SK-MEL-5 (cell line): Measurements from ENCODE around the gene FAM114A2. TPM values are rescaled to one million over a fixed set of nuclear protein-coding genes. Genes with fewer than 3 reads are reported as not detected.
"Not testable (repeated sequence)": the region's sequence is repeated elsewhere in the genome, so short reads cannot be mapped to it uniquely, and the experiment has no call there.

Experiments used
- DNase-seq: peaks from one replicate; pipeline ENCODE4 v3.0.0-alpha.2; 2016; ENCODE audit warnings: low read depth, low spot score
- in situ Hi-C: cut with HindIII; loops from 2 replicates; pipeline ENCODE4 v1.10.0; 2016; ENCODE audit warnings: low sequenced_read_pairs, high pct_unique_total_duplicates, low pct_unique_long_range_greater_than_20kb
- total RNA-seq: library from RNA; depleted of rRNA; stranded (reverse); fragments of >200 nt; shearing (Covaris generic); gene quantifications from 2 replicates; pipeline ENCODE4 v1.2.3, GENCODE V29; 2014

The FAM114A2 gene
- total RNA-seq, 1 experiment from 2014 or later, result 23.1 TPM

DNA sequence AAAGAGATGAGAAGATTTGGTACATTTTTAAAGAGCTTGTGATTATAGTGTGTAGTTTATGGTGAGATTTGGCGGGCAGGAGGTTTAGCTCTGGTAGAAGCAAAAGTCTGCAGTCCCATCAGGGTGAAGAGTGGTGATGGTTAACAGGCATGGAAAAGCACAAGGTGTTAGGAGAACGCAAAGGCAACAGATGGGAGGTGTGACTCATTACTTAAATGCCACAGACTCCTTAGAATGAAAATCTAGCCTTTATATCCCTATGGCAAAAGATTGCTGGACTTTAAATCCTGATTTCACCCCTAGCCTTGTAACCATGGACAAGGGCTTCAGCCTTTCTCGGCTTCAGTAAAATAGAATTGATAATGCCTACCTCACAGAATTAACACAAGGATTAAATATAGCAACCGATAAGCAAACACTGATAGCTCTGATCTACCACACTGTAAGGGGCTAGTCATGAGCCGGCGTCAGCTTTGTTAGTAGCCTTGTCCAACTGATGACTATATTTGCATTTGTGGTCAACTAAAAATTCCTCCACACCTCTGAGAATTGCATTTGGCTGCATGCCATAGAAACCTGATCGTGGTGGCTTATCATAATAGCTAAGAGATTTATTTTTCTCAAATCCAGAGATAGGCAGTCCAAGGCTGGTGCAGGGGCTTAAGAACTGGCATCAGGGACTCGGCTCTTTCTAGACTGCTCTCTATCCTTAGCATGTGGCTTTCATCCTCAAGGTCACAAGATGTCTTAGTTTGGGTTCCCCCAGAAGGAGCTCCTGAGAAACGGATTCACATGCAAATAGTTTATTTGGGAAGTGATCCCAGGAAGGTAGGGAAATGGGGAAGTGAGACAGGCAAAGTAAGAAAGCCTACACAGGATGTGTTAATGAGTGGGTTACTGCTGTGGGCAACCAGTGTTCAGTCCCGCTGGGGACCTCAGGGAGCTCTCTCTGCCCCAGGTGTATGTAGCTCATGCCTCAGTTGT lies 19.6 kb upstream of the FAM114A2 start:
- in situ Hi-C loops, result no loop called here
- DNase-seq, result no peak

DNA sequence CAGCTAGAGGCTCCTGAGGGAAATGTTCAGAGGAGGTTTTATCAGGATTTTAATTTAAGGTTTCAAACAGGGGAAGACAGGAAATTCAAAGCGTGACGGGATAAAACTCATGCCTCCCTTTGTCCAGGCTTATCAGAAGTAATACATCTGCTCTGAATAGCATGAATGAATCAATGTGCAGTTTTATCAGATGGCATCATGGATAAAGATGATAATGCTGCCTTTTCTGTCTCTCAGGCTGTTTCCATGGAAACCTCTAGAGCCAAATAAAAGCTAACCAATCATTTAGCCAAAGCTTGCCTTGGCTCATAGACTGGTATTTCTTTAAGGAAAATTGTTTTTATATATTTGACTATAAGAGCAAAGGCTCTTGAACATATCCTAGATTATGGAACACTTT lies 16.5 kb upstream of the FAM114A2 start:
- no peak for DNase-seq
- in situ Hi-C loops, result no loop called here

DNA sequence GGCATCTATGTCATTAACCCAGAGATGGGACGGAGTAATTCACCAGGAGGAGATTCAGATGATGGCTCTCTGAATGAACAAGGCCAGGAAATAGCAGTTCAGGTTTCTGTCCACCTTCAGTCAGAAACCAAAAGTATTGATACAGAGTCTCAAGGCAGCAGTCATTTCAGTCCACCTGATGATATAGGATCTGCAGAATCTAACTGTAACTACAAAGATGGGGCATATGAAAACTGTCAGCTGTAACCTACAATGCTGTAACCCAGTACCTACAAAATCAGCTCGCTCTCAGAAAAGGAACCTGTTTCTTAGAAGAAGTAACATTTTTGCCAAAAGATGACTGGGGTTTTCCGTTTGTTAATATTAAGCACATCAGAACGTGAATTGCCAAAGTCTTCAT lies 14.8 kb upstream of the FAM114A2 start:
- no peak for DNase-seq
- in situ Hi-C loops, result no loop called here

DNA sequence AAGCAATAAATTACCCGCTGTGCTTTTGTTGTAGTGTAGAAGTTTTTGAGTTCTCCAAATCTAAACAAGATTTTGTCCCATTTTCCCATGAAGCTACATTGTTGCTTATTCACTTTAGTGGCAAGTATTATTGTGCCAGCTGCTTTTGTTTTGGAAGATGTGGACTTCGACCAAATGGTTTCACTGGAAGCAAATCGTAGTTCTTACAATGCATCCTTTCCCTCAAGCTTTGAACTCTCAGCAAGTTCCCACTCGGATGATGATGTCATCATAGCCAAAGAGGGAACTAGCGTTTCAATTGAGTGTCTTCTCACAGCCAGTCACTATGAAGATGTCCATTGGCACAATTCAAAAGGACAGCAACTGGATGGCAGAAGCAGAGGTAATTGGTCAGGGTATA lies 10.9 kb upstream of the FAM114A2 start:
- in situ Hi-C loops, result no loop called here
- no peak for DNase-seq

DNA sequence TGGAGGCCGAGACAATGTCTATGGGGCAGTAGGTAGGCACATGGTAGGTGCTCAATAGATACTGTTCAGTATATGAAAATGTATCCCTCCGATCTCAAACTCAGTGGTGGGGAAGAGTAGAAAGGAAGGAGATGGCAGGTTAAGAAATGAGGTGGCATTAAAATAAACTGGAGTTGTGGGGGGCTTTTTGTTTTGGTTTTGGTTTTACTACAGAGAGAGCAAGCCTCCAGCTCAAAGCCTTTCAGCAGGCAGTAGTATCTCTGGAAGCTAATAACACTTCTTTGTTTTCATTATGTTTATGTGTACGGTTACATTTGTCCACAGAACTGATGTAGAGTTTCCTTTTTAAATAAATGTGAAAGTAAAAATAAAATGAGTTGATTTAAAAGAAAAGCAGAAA lies 8.6 kb upstream of the FAM114A2 start:
- in situ Hi-C loops, result no loop called here
- DNase-seq, result no peak

DNA sequence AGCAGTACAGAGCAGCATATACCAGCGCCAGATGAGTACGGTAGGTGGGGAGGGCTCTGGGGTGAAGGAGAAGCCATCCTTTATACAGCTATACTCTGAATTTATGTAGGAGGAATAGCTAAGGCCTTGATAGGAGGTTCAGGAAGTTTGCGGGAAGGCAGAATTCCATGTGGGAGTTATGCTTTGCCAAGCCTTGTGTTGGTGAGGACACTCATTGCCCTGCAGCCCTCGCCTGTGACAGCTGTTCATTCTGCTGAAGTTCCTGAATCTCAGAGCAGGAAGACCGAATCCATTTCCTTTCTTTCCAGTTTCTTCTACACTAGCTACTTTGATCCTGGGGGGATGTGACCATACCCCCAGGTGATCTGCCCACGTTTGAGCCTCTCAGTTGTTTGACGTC lies 7.8 kb upstream of the FAM114A2 start:
- in situ Hi-C loops, result no loop called here
- DNase-seq, result no peak

DNA sequence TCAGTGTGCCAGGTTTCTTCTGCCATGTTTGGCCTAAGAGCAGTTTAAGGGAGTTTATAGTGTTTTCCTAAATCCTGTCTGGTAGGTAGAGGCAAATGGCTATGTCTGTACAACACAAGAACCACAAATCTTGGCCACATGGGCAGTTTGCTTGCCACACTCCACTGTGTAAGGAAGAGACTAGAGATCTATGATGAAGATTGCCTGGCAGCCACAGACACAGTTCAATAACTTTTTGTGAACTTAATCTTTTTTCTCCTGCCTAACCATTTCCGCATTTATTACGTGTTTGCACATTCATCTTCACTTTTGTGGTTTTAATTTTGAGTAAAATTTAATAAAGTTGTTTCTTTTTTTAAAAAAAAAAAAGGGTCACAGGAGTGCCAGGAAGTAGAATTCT lies 5.9 kb upstream of the FAM114A2 start:
- in situ Hi-C loops, result no loop called here
- no peak for DNase-seq

DNA sequence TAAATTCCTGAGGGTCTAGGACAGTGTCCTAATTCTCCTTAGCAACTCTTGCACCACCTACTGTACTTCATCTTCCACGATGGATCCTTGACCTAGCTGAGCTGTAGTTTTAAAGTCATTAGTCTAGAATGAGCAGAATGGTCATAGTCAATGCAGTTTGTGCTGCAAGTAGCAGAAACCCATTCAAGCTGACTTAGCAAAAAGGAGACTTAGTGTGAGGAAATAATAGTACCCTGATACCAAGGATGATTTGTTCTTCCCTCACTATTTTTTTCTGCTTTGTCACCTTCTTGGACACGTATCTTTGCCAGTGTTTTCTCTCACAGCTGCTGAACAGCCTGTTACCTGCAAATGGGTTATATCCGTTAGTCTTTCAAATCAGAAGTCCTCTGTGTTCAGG lies 5.4 kb upstream of the FAM114A2 start:
- DNase-seq, result no peak

DNA sequence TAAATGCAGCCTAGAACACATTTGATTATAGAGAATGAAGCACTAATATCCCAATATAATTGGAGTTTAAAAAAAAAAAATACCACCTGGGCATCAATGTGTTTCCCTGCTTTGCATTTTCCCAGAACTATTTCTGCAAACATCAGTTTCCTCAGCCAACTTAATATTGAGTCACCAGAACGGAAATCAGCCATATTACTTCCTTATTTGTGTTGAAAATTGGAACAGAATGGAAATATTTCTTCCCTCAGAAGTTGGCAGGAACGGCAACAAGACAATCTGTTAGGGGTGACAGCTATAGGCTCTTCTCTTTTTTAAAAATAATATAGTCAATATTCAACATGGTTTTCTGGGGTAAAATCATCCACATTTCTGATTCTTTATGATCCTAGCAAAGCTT lies 4.1 kb upstream of the FAM114A2 start:
- no peak for DNase-seq
- in situ Hi-C loops, result no loop called here

More for the DNA sequence above, 5.4 kb upstream of the FAM114A2 start:
- in situ Hi-C loops, result no loop called here

DNA sequence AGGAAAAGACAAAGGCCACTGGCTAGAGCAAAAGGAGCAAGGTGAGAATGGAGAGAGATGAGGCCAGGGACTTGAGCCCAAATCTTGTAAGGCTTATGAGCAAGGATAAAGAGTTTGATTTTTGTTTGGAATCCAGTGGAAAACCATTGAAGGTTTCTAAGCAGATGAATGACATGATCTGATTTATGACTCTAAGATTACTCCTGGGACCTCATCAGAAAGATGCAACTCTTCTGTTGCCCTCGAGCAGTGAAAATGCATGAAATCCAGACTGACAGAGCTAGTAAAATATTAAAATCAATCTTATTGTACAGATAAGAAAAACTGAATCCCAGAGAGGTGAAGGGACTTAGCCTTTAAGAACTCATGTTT lies 734 bp upstream of the FAM114A2 start:
- in situ Hi-C loops, result no loop called here
- no peak for DNase-seq

DNA sequence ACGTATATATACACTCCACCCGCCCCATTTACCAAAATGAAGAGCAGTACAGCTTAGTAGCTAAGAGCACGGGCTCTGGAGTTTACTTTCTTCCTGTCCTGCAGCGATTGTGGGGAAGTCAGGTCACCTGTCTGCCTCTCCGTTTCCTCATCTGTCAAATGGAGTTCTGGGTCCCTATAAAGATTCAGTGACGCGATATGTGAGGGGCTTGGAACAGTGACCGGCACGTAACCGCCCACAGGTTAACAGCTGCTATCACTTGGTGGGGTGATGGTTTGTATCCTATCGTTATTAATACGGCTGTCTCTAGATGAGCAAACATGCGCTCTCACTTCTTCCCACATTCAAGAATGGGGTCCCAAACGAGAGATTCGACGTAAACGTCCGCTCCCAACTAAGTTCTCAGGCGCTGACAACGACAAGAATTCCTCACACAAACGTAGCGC lies 426 bp downstream of the FAM114A2 start:
- in situ Hi-C loops, result no loop called here
- peak; percentile 9 for DNase-seq

DNA sequence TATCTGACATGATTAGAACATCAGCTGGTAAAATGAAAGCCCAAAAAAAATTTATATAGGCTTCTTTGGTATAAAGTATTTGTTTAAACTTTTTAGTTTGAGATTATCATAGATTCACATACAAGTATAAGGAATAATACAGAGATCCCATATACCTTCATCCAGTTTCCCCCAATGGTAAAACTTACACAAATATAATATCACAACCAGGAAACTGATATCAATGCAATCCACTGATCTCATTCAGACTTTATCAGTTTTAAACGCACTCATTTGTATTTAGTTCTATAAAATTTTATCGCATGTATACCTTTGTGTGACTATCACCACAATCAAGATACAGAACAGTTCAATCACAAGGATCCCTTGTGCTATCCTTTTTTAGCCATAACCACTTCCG lies 3.8 kb downstream of the FAM114A2 start:
- DNase-seq, result no peak
- in situ Hi-C loops, result no loop called here

DNA sequence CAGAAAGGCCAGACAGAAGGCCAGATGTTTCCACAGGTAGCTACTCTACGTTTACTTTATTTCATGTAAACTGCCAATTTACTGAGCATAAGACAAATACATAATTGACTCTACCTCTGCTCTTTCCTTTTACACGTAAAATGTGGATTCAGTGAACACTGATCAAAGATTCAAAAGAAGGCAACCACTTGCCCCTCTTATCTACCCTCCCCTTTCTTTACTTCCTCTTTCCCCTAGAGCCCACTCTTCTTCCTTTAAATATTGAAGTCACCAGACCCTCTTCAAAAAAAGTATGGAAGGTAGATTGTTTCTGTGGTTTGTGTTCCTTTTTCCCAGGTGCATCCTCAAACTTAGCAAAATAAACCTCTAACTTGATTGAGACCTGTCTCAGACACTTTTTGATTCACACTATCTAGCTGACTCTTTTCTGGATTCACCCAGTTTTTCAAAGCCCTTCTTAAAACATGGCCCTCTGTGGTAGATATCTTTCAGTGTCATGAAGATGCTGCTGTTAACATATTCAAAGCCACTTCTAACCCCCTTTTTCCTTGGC lies 6.7 kb downstream of the FAM114A2 start:
- DNase-seq, result no peak
- in situ Hi-C loops, result no loop called here

DNA sequence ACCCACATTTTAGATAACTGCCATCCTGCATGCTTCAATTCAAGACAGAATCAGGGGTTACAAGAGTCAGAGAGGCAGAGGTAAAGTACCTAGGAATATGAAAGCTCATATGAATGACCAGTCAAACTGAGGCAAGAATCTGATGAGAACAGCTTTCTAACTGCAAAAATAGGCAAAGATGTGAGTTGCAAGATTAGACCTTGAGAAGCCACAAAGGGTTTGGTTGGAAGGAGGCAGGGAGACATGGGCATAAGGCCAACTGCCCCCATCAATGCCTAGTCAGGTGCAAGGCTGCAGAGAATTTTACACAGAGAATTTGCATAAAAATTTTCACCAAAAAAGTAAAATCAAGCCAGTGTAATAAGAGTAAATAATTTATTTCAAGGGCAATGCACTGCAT lies 12.8 kb downstream of the FAM114A2 start:
- DNase-seq, result no peak
- in situ Hi-C loops, result no loop called here

DNA sequence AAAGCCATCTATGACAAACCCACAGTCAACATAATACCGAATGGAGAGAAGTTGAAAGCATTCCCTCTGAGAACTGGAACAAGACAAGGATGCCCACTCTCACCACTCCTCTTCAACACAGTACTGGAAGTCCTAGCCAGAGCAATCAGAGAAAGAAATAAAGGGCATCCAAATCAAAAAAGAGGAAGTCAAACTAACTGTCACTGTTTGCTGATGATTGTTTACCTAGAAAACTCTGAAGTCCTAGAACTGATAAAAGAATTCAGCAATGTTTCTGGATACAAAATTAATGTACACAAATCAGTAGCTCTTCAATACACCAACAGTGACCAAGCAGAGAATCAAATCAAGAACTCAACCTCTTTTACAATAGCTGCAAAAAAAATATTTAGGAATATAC lies 19.8 kb downstream of the FAM114A2 start:
- in situ Hi-C loops, DNase-seq: not testable (repeated sequence)

DNA sequence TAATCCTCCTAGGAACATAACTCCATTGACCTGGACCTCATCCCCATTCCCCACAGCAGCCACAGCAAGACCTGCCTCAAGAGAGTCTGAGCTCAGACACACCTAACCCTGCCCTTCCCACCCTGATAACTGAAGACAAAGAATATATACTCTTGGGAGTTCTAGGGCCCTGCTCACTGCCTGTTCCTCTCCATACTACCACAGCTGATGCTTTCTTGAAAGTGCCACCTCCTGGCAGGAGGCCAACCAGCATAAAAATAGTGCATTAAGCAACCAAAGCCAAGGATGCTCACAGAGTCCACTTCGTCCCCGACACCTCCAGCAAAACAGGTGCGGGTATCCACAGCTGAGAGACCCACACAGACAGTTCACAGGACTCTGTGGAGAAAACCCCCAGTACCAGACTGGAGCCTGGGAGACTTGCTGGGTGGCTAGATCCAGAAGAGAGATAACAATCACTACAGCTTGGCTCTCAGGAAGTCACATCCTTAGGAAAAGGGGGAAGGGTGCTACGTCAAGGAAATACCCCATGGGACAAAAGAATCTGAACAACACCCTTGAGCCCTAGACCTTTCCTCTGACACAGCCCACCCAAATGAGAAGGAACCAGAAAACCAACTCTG lies 23.5 kb downstream of the FAM114A2 start:
- in situ Hi-C loops, result no loop called here
- no peak for DNase-seq

DNA sequence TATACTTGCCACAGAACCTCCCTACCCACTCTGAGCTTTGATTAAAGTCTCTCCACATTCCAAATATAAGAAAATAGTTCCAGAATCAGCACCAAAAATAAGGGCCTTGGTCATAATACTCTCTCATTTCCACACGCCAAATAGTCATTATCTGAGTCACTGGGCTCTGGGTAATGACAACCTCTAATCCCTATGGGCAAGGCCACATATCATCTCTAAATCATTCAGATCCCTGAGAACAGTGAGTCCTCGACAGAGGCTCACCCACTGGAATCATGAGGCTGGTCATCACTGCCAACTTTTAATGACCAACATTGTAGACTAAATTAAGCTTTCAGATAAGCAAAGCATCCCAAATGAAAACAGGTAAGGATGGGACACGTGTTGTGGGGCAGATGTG lies 28.1 kb downstream of the FAM114A2 start:
- in situ Hi-C loops, result no loop called here
- no peak for DNase-seq

DNA sequence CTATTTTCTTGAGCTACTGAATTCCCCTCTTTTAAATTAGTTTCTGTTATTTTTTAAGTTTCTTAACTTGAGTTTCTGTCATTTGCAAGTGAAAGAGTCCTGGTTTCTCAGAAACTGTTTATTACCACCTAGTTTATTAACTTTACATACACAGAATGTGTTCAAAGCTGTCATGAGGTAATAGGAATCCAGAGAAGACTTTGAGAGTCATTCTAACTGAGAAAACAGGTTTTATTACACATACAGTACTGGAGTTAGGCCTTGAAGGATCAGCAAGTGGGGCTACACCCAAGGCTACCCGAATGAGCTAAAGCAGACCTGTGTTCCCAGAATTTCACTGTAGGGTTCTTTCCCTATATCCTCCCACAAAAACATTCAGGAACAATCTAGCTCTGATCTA lies 33.1 kb downstream of the FAM114A2 start:
- DNase-seq, result no peak
- in situ Hi-C loops, result no loop called here
